Stomach (tissue), 9 donors: Measurements from ENCODE around the gene ZNF761. TPM values are rescaled to one million over a fixed set of nuclear protein-coding genes. Genes with fewer than 3 reads are reported as not detected.
A peak's percentile ranks its signal among the peaks of the same experiment; 100 is the strongest.
"Not testable (repeated sequence)": the region's sequence is repeated elsewhere in the genome, so short reads cannot be mapped to it uniquely, and the experiment has no call there.

Experiments used
- DNase-seq, 2 donors: peaks; one replicate each; pipeline versions ENCODE4 v3.0.0 to v3.0.0-alpha.2; 2013 to 2019
- H3K27ac ChIP-seq, 5 donors: fragments of 200-600 bp in 4 of 5; sonication (generic) in 4 of 5; one replicate each; pipeline ENCODE4 v1.5.1; 2013 to 2019; ENCODE audit warnings: mild to moderate bottlenecking in 1 of 5, moderate library complexity in 1 of 5
- H3K27me3 ChIP-seq, 3 donors: fragments of 200-600 bp; sonication (generic); one replicate each; pipeline ENCODE4 v1.5.1; 2017 to 2019; ENCODE audit warnings: mixed run types in 1 of 3
- H3K36me3 ChIP-seq, 4 donors: fragments of 200-600 bp; sonication (generic); 1 replicate in 3 of 4; 2 replicates in 1 of 4; pipeline ENCODE4 v1.5.1; 2016 to 2019
- H3K4me1 ChIP-seq, 4 donors: fragments of 200-600 bp; sonication (generic); one replicate each; pipeline ENCODE4 v1.5.1; 2016 to 2019
- H3K4me3 ChIP-seq, 4 donors: fragments of 200-600 bp; sonication (generic) in 3 of 4; one replicate each; pipeline ENCODE4 v1.5.1; 2016 to 2019; ENCODE audit warnings: mild to moderate bottlenecking in 1 of 4
- H3K9me3 ChIP-seq, 4 donors: fragments of 200-600 bp; sonication (generic); one replicate each; pipeline ENCODE4 v1.5.1; 2016 to 2019
- CTCF ChIP-seq, 7 experiments: fragments of 450-650 bp in 4 of 7; fragments of 200-600 bp in 3 of 7; sonication (generic) in 3 of 7; IDR thresholded peaks; one replicate each; pipeline ENCODE4 v1.5.1; 2016 to 2019; ENCODE audit warnings: antibody characterized with exemption in 7 of 7, control low read depth in 2 of 7, mild to moderate bottlenecking in 1 of 7
- EP300 ChIP-seq: sonication (generic); formaldehyde crosslinking; IDR thresholded peaks from one replicate; pipeline ENCODE4 v1.6.1; 2017; ENCODE audit warnings: antibody characterized with exemption
- POLR2A ChIP-seq, 4 donors: fragments of 450-650 bp; IDR thresholded peaks; one replicate each; pipeline ENCODE4 v1.6.1; 2016; ENCODE audit warnings: antibody characterized with exemption in 4 of 4, control low read depth in 2 of 4, mild to moderate bottlenecking in 1 of 4, moderate library complexity in 1 of 4
- POLR2AphosphoS5 ChIP-seq, 3 donors: sonication (generic); formaldehyde crosslinking; IDR thresholded peaks; one replicate each; pipeline ENCODE4 v1.6.1; 2016; ENCODE audit warnings: antibody characterized with exemption in 3 of 3
- WGBS, 5 donors: extraction: QIAGEN DNeasy Blood & Tissue Kit in 3 of 5; methylation state at CpG; one replicate each; pipeline versions ENCODE4 v1.1.5 to v1.1.7; 2013 to 2018; 5-methylcytosine and 5-hydroxymethylcytosine counted together
- intact Hi-C: fragments of 100-400 bp; cut with DNase I; formaldehyde crosslinking; loops from one replicate; pipeline ENCODE4 v1.15.1; 2023; ENCODE audit warnings: low total_unique reads
- polyA plus RNA-seq, 3 donors: library from polyadenylated mRNA; stranded (reverse); fragments of 200-250 nt; gene quantifications; one replicate each; pipeline ENCODE4 v1.2.3, GENCODE V29; 2013
- total RNA-seq, 5 donors: library from RNA; depleted of rRNA; stranded (reverse); fragments of >200 nt; gene quantifications; one replicate each; pipeline versions ENCODE4 v1.1.0 to v1.2.3, GENCODE V29; 2014 to 2016
- donor health status: healthy with polysubstance abuse.
- donor health status: Bipolar disorder and iron deficiency.
- donor health status: healthy.

The ZNF761 gene
- total and polyA plus RNA-seq, 8 donors: 0.58 to 16.3 (median 7.0) TPM

- peaks cover 0 to 26% (median 10%) of the 10 kb centered on the region in 4 donors for H3K9me3 ChIP-seq
- TF ChIP-seq POLR2AphosphoS5 (IDR thresholded peaks at IDR 0.05) (peak; percentile 67 to 87 (median 78)), POLR2A (IDR thresholded peaks at IDR 0.05) (no peak), EP300 (no peak), CTCF (IDR thresholded peaks at IDR 0.05) (no peak)
- peak within 1 kb of the TSS; percentile 62 to 86 (median 84) for H3K27ac ChIP-seq
- intact Hi-C loops: no loop called here
- H3K4me1 ChIP-seq: peaks cover 5 to 33% (median 13%) of the 10 kb centered on the region in 4 donors
- 0 to 2% (median 1%) methylated on average over 48 to 55 of the region's 55 CpGs for WGBS, 5 donors
- peak within 1 kb of the TSS; percentile 67 to 82 (median 75) for H3K4me3 ChIP-seq
- peaks cover 0 to 4% (median under 1%) of the 10 kb centered on the region in 4 donors for H3K36me3 ChIP-seq
- peaks cover 0 to 21% (median 0%) of the 10 kb centered on the region in 3 donors for H3K27me3 ChIP-seq
- DNase-seq: peak; percentile 97
These were observed 35.9 kb downstream of the ZNF761 start, which contains the start of gene ZNF813 for GRCh38 chr19:53467485-53468262. TSS of gene ZNF813 (plus strand) at chr19:53467733. CDS start at chr19:53483823, 16,090 bp downstream.

- Histone ChIP-seq H3K4me1 (peaks cover 5 to 28% (median 13%) of the 10 kb centered on the region in 4 donors), H3K27me3 (peaks cover 0 to 14% (median 0%) of the 10 kb centered on the region in 3 donors), H3K36me3 (peaks cover 0 to 13% (median 6%) of the 10 kb centered on the region in 4 donors), H3K4me3 (peak overlapping the region; percentile 67 to 82 (median 75)), H3K9me3 (peaks cover 0 to 24% (median 10%) of the 10 kb centered on the region in 4 donors)
- WGBS, 5 donors: 17 to 30% (median 24%) methylated on average over 8 of the region's 8 CpGs
- DNase-seq, H3K27ac ChIP-seq, intact Hi-C loops: not testable (repeated sequence)
These were observed 36.8 kb downstream of the ZNF761 start for GRCh38 chr19:53468628-53469027.

- no peak overlapping the region for H3K27ac ChIP-seq
- intact Hi-C loops: no loop called here
- no peak for DNase-seq
- no peak overlapping the region for H3K4me3 ChIP-seq
- no peaks in the 10 kb centered on the region for H3K27me3 ChIP-seq
- TF ChIP-seq EP300 (no peak), CTCF (IDR thresholded peaks at IDR 0.05) (no peak), POLR2AphosphoS5 (IDR thresholded peaks at IDR 0.05) (no peak), POLR2A (IDR thresholded peaks at IDR 0.05) (no peak)
- peaks cover 5 to 51% (median 30%) of the 10 kb centered on the region in 4 donors for H3K9me3 ChIP-seq
- H3K4me1 ChIP-seq: peaks cover 5 to 20% (median 10%) of the 10 kb centered on the region in 4 donors
- peaks cover 4 to 42% (median 26%) of the 10 kb centered on the region in 4 donors for H3K36me3 ChIP-seq
- WGBS, 5 donors: 85 to 96% (median 90%) methylated on average over 7 of the region's 7 CpGs
These were observed 40.1 kb downstream of the ZNF761 start for GRCh38 chr19:53471916-53472315.

- Histone ChIP-seq H3K36me3 (peaks cover 11 to 69% (median 52%) of the 10 kb centered on the region in 4 donors), H3K9me3 (peaks cover 16 to 80% (median 54%) of the 10 kb centered on the region in 4 donors)
- H3K4me3 ChIP-seq, H3K4me1 ChIP-seq, intact Hi-C loops, H3K27ac ChIP-seq, DNase-seq, H3K27me3 ChIP-seq: not testable (repeated sequence)
- whole genome bisulfite sequencing, 5 donors: 50 to 86% (median 71%) methylated on average over 1 of the region's 1 CpG
These were observed 43.0 kb downstream of the ZNF761 start for GRCh38 chr19:53474832-53475231.

GRCh38 chr19:53475470-53475869, 43.7 kb downstream of the ZNF761 start:
- H3K27ac ChIP-seq, H3K27me3 ChIP-seq, H3K4me1 ChIP-seq, DNase-seq, intact Hi-C loops, H3K4me3 ChIP-seq: not testable (repeated sequence)
- WGBS, 5 donors: 83 to 92% (median 89%) methylated on average over 6 of the region's 6 CpGs
- Histone ChIP-seq H3K36me3 (peaks cover 11 to 72% (median 56%) of the 10 kb centered on the region in 4 donors), H3K9me3 (peaks cover 16 to 86% (median 56%) of the 10 kb centered on the region in 4 donors)

GRCh38 chr19:53483751-53484150, 52.0 kb downstream of the ZNF761 start:
- H3K27me3 ChIP-seq, H3K27ac ChIP-seq, intact Hi-C loops, H3K4me3 ChIP-seq, H3K4me1 ChIP-seq, DNase-seq: not testable (repeated sequence)
- 91 to 100% (median 97%) methylated on average over 2 of the region's 2 CpGs for WGBS, 5 donors
- H3K36me3 ChIP-seq: peaks cover 35 to 90% (median 71%) of the 10 kb centered on the region in 4 donors
- H3K9me3 ChIP-seq: peaks cover 19 to 96% (median 69%) of the 10 kb centered on the region in 4 donors
